ENCODE results near the gene TES.
"Not testable (repeated sequence)": the region's sequence is repeated elsewhere in the genome, so short reads cannot be mapped to it uniquely, and the experiment has no call there.

TES gene

DNA sequence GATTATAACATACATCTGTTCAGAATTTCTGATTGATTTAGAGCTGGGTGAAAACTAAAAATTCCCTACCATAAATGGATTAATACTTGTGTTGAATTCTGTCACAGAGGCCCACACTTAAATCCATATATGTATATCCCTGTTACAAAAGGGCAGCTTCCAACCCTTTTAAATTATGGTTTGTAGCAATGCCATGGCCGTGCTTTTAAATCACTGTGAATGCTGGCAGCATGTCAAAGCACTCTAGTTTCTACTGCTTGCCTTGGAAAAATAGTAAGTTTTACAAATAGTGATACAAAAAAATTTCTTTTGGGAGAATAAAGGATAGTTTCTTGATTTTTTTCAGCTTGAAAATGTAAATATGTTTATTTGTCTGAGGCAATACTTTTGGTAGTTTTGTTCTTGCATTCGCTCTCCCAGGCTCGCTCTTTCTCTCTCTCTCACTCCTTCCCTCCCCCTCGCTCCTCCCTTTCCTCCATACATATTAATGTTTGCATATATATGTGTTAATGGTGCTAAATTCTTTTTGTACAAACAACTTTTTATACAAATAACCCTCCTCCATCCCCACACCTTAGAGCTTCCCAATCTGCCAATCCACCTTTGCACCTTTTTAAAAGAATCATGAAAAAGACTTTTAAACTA, 29.8 kb downstream of the TES start:
- DNase-seq, result no peak
- Histone ChIP-seq H3K27ac (no peak overlapping the region), H3K4me3 (ENCODE audit: low read depth, low read length) (no peak overlapping the region), H3K27me3 (replicated peaks) (no peaks in the 10 kb centered on the region), H3K36me3 (replicated peaks) (peaks cover 38% of the 10 kb centered on the region)
- in situ Hi-C loops (cut with HindIII; ENCODE audit: low pct_ligation_motif_present, low sequenced_read_pairs), result no loop called here
- no peak for TF ChIP-seq CTCF (IDR thresholded peaks at IDR 0.05; ENCODE audit: low read depth, low read length, missing control alignments)

DNA sequence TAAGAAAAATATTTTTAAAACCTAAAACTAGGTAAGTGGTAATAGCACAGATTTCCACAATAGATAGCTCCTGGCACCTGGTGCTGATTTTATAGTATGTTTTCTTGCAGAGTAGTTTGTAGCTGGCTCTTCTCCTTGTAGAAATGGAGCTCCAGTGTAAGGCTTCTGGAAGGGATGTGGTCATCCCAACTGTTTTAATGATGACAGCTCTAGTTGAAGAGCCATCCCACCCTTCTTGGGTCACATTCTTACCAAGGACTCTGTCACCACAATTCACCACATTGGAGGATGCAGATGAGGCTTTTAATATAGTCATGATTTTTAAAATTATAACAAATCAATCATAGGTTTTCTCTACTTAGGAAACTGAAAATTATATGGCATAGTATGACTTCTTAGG, 31.0 kb downstream of the TES start:
- DNase-seq, result no peak
- H3K27me3 ChIP-seq (replicated peaks), result no peaks in the 10 kb centered on the region
- no peak for TF ChIP-seq CTCF (IDR thresholded peaks at IDR 0.05; ENCODE audit: low read depth, low read length, missing control alignments)
- no peak overlapping the region for H3K27ac ChIP-seq
- H3K4me3 ChIP-seq (ENCODE audit: low read depth, low read length), result no peak overlapping the region
- in situ Hi-C loops (cut with HindIII; ENCODE audit: low pct_ligation_motif_present, low sequenced_read_pairs), result no loop called here
- H3K36me3 ChIP-seq (replicated peaks), result peaks cover 49% of the 10 kb centered on the region

GRCh38 chr7:116242178-116242577, 31.8 kb downstream of the TES start:
- Histone ChIP-seq H3K4me3 (ENCODE audit: low read depth, low read length) (no peak overlapping the region), H3K27me3 (replicated peaks) (no peaks in the 10 kb centered on the region), H3K27ac (no peak overlapping the region), H3K36me3 (replicated peaks) (peaks cover 47% of the 10 kb centered on the region)
- DNase-seq, result no peak
- no peak for TF ChIP-seq CTCF (IDR thresholded peaks at IDR 0.05; ENCODE audit: low read depth, low read length, missing control alignments)
- in situ Hi-C loops (cut with HindIII; ENCODE audit: low pct_ligation_motif_present, low sequenced_read_pairs), result no loop called here

GRCh38 chr7:116242759-116243158, 32.4 kb downstream of the TES start:
- DNase-seq, result no peak
- Histone ChIP-seq H3K4me3 (ENCODE audit: low read depth, low read length) (no peak overlapping the region), H3K27me3 (replicated peaks) (no peaks in the 10 kb centered on the region), H3K36me3 (replicated peaks) (peaks cover 42% of the 10 kb centered on the region), H3K27ac (peak overlapping the region; percentile 7)
- TF ChIP-seq CTCF (IDR thresholded peaks at IDR 0.05; ENCODE audit: low read depth, low read length, missing control alignments), result no peak
- in situ Hi-C loops (cut with HindIII; ENCODE audit: low pct_ligation_motif_present, low sequenced_read_pairs), result no loop called here

DNA sequence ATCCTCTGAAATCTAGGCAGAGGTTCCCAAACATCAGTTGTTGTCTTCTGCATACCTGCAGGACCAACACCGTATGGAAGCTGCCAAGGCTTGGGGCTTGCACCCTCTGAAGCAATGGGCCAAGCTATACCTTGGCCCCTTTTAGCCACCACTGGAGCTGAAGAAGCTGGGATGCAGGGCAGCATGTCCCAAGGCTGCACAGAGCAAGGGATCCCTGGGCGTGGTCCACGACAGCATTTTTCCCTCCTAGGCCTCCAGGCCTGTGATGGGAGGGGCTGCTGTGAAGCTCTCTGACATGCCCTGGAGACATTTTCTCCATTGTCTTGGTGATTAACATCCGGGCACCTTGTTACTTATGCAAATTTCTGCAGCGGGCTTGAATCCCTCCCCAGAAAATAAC, 34.5 kb downstream of the TES start:
- peaks cover 47% of the 10 kb centered on the region for H3K36me3 ChIP-seq (replicated peaks)

DNA sequence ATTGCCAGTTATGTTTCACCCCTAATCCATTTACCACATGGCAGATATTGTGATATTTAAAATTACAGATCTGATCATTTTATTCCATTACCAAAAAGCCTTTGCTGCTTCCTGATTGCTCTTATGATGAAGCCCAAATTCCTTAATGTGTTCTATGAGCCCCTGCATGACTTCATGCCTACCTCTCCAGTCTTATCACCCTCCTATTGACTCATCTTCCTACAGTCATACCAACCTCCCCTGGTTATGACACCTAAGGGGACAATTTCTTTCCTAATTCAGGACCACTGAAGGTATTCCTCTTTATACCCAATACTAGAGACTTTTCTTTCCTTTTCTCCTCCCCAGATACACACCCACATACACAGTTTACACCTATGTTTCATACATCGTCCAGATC, 36.0 kb downstream of the TES start:
- no peak overlapping the region for H3K4me3 ChIP-seq (ENCODE audit: low read depth, low read length)
- in situ Hi-C loops (cut with HindIII; ENCODE audit: low pct_ligation_motif_present, low sequenced_read_pairs), result no loop called here
- peaks cover 59% of the 10 kb centered on the region for H3K36me3 ChIP-seq (replicated peaks)
- H3K27me3 ChIP-seq (replicated peaks), result no peaks in the 10 kb centered on the region
- DNase-seq, result no peak
- H3K27ac ChIP-seq, result no peak overlapping the region
- TF ChIP-seq CTCF (IDR thresholded peaks at IDR 0.05; ENCODE audit: low read depth, low read length, missing control alignments), result no peak

More for the DNA sequence above, 34.5 kb downstream of the TES start:
- in situ Hi-C loops (cut with HindIII; ENCODE audit: low pct_ligation_motif_present, low sequenced_read_pairs); H3K4me3 ChIP-seq (ENCODE audit: low read depth, low read length); DNase-seq; H3K27ac ChIP-seq; H3K27me3 ChIP-seq (replicated peaks): not testable (repeated sequence)

Data from brain microvascular endothelial cell (primary cell).